Measurements from ENCODE around the gene PRDM2. TPM values are rescaled to one million over a fixed set of nuclear protein-coding genes. Genes with fewer than 3 reads are reported as not detected.

Gene PRDM2
- total RNA-seq, 2 experiments from 2014 or later = 48.5 to 61.0 TPM

GRCh38 chr1:13753636-13754402 lies 53.8 kb downstream of the PRDM2 start:
- CTCF ChIA-PET = no interaction called here
- POLR2A ChIA-PET = interaction anchor here (0.5 kb wide), 1 partner anchor 328 kb away, joined by 3 read pairs; no protein-coding TSS in a partner anchor

- POLR2A ChIA-PET = no interaction called here
- CTCF ChIA-PET = no interaction called here
Observed at GRCh38 chr1:13754510-13755103, 54.6 kb downstream of the PRDM2 start.

GRCh38 chr1:13756557-13757315 lies 56.7 kb downstream of the PRDM2 start:
- CTCF ChIA-PET = interaction anchor here (1.4 kb wide), 1 partner anchor 27 kb away, joined by 5 read pairs; no protein-coding TSS in a partner anchor
- POLR2A ChIA-PET = interaction anchor here (0.7 to 1.5 kb wide), 2 partner anchors 26 kb away, joined by 5 to 10 read pairs; no protein-coding TSS in a partner anchor

GRCh38 chr1:13757693-13758092 lies 57.7 kb downstream of the PRDM2 start:
- ChIA-PET POLR2A (interaction anchor here (0.6 to 1.5 kb wide), 5 partner anchors 8 to 1543 kb away, joined by 3 to 10 read pairs (median 4); no protein-coding TSS in a partner anchor), CTCF (no interaction called here)

GRCh38 chr1:13759072-13759471 lies 59.1 kb downstream of the PRDM2 start:
- CTCF ChIA-PET = no interaction called here
- POLR2A ChIA-PET = interaction anchor here (1.3 kb wide), 1 partner anchor 10 kb away, joined by 4 read pairs; no protein-coding TSS in a partner anchor

- CTCF ChIA-PET = interaction anchor here (0.5 kb wide), 1 partner anchor 15 kb away, joined by 3 read pairs; no protein-coding TSS in a partner anchor
- POLR2A ChIA-PET = interaction anchor here (0.6 kb wide), 1 partner anchor 1579 kb away, joined by 5 read pairs; no protein-coding TSS in a partner anchor
Observed at GRCh38 chr1:13760340-13760739, 60.4 kb downstream of the PRDM2 start.

GRCh38 chr1:13760921-13761320 lies 60.9 kb downstream of the PRDM2 start:
- CTCF ChIA-PET = interaction anchor here (0.5 kb wide), 1 partner anchor 16 kb away, joined by 3 read pairs; no protein-coding TSS in a partner anchor
- POLR2A ChIA-PET = no interaction called here

- ChIA-PET CTCF (no interaction called here), POLR2A (no interaction called here)
Observed at GRCh38 chr1:13761883-13762282, 61.9 kb downstream of the PRDM2 start.

- ChIA-PET POLR2A (no interaction called here), CTCF (no interaction called here)
Observed at GRCh38 chr1:13762642-13763041, 62.7 kb downstream of the PRDM2 start.

- POLR2A ChIA-PET = no interaction called here
- CTCF ChIA-PET = no interaction called here
Observed at GRCh38 chr1:13763222-13763621, 63.2 kb downstream of the PRDM2 start.

- ChIA-PET CTCF (no interaction called here), POLR2A (no interaction called here)
Observed at GRCh38 chr1:13763991-13764390, 64.0 kb downstream of the PRDM2 start.

- POLR2A ChIA-PET = no interaction called here
- CTCF ChIA-PET = no interaction called here
Observed at GRCh38 chr1:13764588-13765332, 64.8 kb downstream of the PRDM2 start.

- ChIA-PET CTCF (no interaction called here), POLR2A (interaction anchor here (0.6 kb wide), 1 partner anchor 22 kb away, joined by 3 read pairs; no protein-coding TSS in a partner anchor)
Observed at GRCh38 chr1:13766592-13767564, 66.9 kb downstream of the PRDM2 start.

- ChIA-PET CTCF (no interaction called here), POLR2A (no interaction called here)
Observed at GRCh38 chr1:13769212-13769611, 69.2 kb downstream of the PRDM2 start.

GRCh38 chr1:13769830-13770229 lies 69.8 kb downstream of the PRDM2 start:
- ChIA-PET POLR2A (no interaction called here), CTCF (no interaction called here)

GRCh38 chr1:13770743-13771142 lies 70.8 kb downstream of the PRDM2 start:
- ChIA-PET POLR2A (no interaction called here), CTCF (no interaction called here)

- ChIA-PET CTCF (no interaction called here), POLR2A (no interaction called here)
Observed at GRCh38 chr1:13771745-13772144, 71.8 kb downstream of the PRDM2 start.

- POLR2A ChIA-PET = no interaction called here
- CTCF ChIA-PET = no interaction called here
Observed at GRCh38 chr1:13772271-13772670, 72.3 kb downstream of the PRDM2 start.

- POLR2A ChIA-PET = no interaction called here
- CTCF ChIA-PET = no interaction called here
Observed at GRCh38 chr1:13774121-13774520, 74.1 kb downstream of the PRDM2 start.
